SU-DHL-6 (cell line): ENCODE measurements around the gene BPIFB4.

ENCODE experiments used
- H2AFZ ChIP-seq: fragments of 200-600 bp; sonication (generic); 2 replicates; pipeline ENCODE4 v1.6.1; 2014; ENCODE audit warnings: low read depth, mild to moderate bottlenecking, moderate library complexity, mixed read lengths, antibody characterized with exemption, low read length; ENCODE audit not compliant: severe bottlenecking
- H3F3A ChIP-seq: fragments of 200-600 bp; shearing (Covaris generic); 2 replicates; pipeline ENCODE4 v1.6.0; 2016; ENCODE audit warnings: antibody characterized with exemption, mild to moderate bottlenecking; ENCODE audit not compliant: insufficient read depth
- H3K27ac ChIP-seq: fragments of 200-600 bp; sonication (generic); 2 replicates; pipeline ENCODE4 v1.5.1; 2016; ENCODE audit warnings: low read depth, mild to moderate bottlenecking, low read length, moderate library complexity, mixed read lengths
- H3K27me3 ChIP-seq: fragments of 200-600 bp; sonication (generic), shearing (Covaris generic); 2 replicates; pipeline ENCODE4 v1.6.0; 2014; ENCODE audit warnings: mild to moderate bottlenecking, low read length
- H3K36me3 ChIP-seq: fragments of 200-600 bp; sonication (generic); 2 replicates; pipeline ENCODE4 v1.6.1; 2014; ENCODE audit warnings: mild to moderate bottlenecking, low read length, mixed read lengths
- H3K4me2 ChIP-seq: fragments of 300-600, 200-600 bp; shearing (Covaris generic), sonication (generic); 2 replicates; pipeline ENCODE4 v1.6.0; 2014; ENCODE audit warnings: low read length, low read depth, mild to moderate bottlenecking; ENCODE audit not compliant: poor library complexity, severe bottlenecking
- H3K4me3 ChIP-seq: fragments of 200-600 bp; sonication (generic); 2 replicates; pipeline ENCODE4 v1.5.1; 2014; ENCODE audit warnings: antibody characterized with exemption, low read length, mild to moderate bottlenecking, mixed read lengths; ENCODE audit not compliant: insufficient read depth, poor library complexity, severe bottlenecking
- H3K79me2 ChIP-seq: fragments of 200-600 bp; sonication (generic); 2 replicates; pipeline ENCODE4 v1.6.1; 2014; ENCODE audit warnings: mild to moderate bottlenecking, low read length, moderate library complexity; ENCODE audit not compliant: insufficient read depth
- H3K9ac ChIP-seq: fragments of 200-600 bp; sonication (generic); 2 replicates; pipeline ENCODE4 v1.7.0; 2014; ENCODE audit warnings: mild to moderate bottlenecking, low read length
- H3K9me2 ChIP-seq: fragments of 200-600 bp; sonication (generic); replicated peaks from 2 replicates; pipeline ENCODE4 v1.6.1; 2014; ENCODE audit warnings: low read length; ENCODE audit not compliant: insufficient read depth
- H3K9me3 ChIP-seq: fragments of 200-600 bp; sonication (generic); 2 replicates; pipeline ENCODE4 v1.6.1; 2014; ENCODE audit warnings: low read length, mixed read lengths; ENCODE audit not compliant: insufficient read depth
- H4K20me1 ChIP-seq: fragments of 200-600 bp; sonication (generic); 2 replicates; pipeline ENCODE4 v1.6.1; 2014; ENCODE audit warnings: low read depth, mild to moderate bottlenecking, antibody characterized with exemption, low read length, moderate library complexity, mixed read lengths
- CTCF ChIP-seq: fragments of 200-600 bp; sonication (generic); IDR thresholded peaks from one replicate; pipeline ENCODE4 v1.5.1; 2017; ENCODE audit warnings: antibody characterized with exemption, mild to moderate bottlenecking, low read length, moderate library complexity; ENCODE audit not compliant: insufficient read depth, poor library complexity, severe bottlenecking
- EZH2phosphoT487 ChIP-seq: fragments of 200-600 bp; sonication (generic), shearing (Covaris generic); conservative IDR thresholded peaks from 2 replicates; pipeline ENCODE4 v1.6.1; 2018; ENCODE audit warnings: mild to moderate bottlenecking, antibody characterized with exemption, low read length, moderate library complexity, mixed read lengths

BPIFB4 gene

GRCh38 chr20:33069673-33070072, 9.8 kb upstream of the BPIFB4 start:
- no peak overlapping the region for H3K4me3 ChIP-seq
- H4K20me1 ChIP-seq = no peaks in the 10 kb centered on the region
- no peak overlapping the region for H3K4me2 ChIP-seq
- no peaks in the 10 kb centered on the region for H3K27me3 ChIP-seq
- no peaks in the 10 kb centered on the region for H3K9me3 ChIP-seq
- H3K27ac ChIP-seq = no peak overlapping the region
- no peaks in the 10 kb centered on the region for H3F3A ChIP-seq
- no peaks in the 10 kb centered on the region for H3K79me2 ChIP-seq
- no peak overlapping the region for H3K9ac ChIP-seq
- TF ChIP-seq CTCF (no peak), EZH2phosphoT487 (no peak)
- H2AFZ ChIP-seq = no peak overlapping the region
- no peaks in the 10 kb centered on the region for H3K36me3 ChIP-seq
- no peaks in the 10 kb centered on the region for H3K9me2 ChIP-seq

GRCh38 chr20:33070111-33071053, 9.1 kb upstream of the BPIFB4 start:
- Histone ChIP-seq H2AFZ (no peak overlapping the region), H3K27me3 (no peaks in the 10 kb centered on the region), H3K4me3 (no peak overlapping the region), H3K27ac (no peak overlapping the region), H3K36me3 (no peaks in the 10 kb centered on the region), H3K4me2 (no peak overlapping the region), H3K9me3 (no peaks in the 10 kb centered on the region), H4K20me1 (no peaks in the 10 kb centered on the region), H3K79me2 (no peaks in the 10 kb centered on the region), H3F3A (no peaks in the 10 kb centered on the region), H3K9ac (no peak overlapping the region), H3K9me2 (no peaks in the 10 kb centered on the region)
- TF ChIP-seq EZH2phosphoT487 = no peak
- no peak for TF ChIP-seq CTCF

GRCh38 chr20:33071198-33071597, 8.2 kb upstream of the BPIFB4 start:
- H2AFZ ChIP-seq = no peak overlapping the region
- H4K20me1 ChIP-seq = no peaks in the 10 kb centered on the region
- H3F3A ChIP-seq = no peaks in the 10 kb centered on the region
- no peaks in the 10 kb centered on the region for H3K9me3 ChIP-seq
- no peaks in the 10 kb centered on the region for H3K9me2 ChIP-seq
- H3K27me3 ChIP-seq = no peaks in the 10 kb centered on the region
- H3K9ac ChIP-seq = no peak overlapping the region
- H3K4me2 ChIP-seq = no peak overlapping the region
- H3K36me3 ChIP-seq = no peaks in the 10 kb centered on the region
- H3K4me3 ChIP-seq = no peak overlapping the region
- TF ChIP-seq CTCF = no peak
- TF ChIP-seq EZH2phosphoT487 = no peak
- H3K79me2 ChIP-seq = no peaks in the 10 kb centered on the region
- H3K27ac ChIP-seq = no peak overlapping the region
